DND-41 (cell line): ENCODE data around the gene NIPAL3.

Experiments
- ATAC-seq: fragments of 200-7000 bp; cut with Tn5 transposase; 3 replicates; pipeline ENCODE4 v1.9.1; 2021; ENCODE audit warnings: low read depth; ENCODE audit not compliant: insufficient read depth
- DNase-seq: peaks from one replicate; pipeline ENCODE4 v3.0.0-alpha.2; 2020
- H2AFZ ChIP-seq: 2 replicates; pipeline ENCODE4 v1.6.0; 2012; ENCODE audit warnings: low read depth, low read length
- H3K27ac ChIP-seq: 2 replicates; pipeline ENCODE4 v1.5.1; 2012; ENCODE audit warnings: low read length, inconsistent platforms
- H3K27me3 ChIP-seq: fragments of 200-600 bp; sonication (generic); 2 replicates; pipeline ENCODE4 v1.6.0; 2012; ENCODE audit warnings: low read length, mild to moderate bottlenecking, inconsistent platforms; ENCODE audit not compliant: insufficient read depth, poor library complexity
- H3K36me3 ChIP-seq: 2 replicates; pipeline ENCODE4 v1.5.1; 2012; ENCODE audit warnings: low read length, inconsistent platforms; ENCODE audit not compliant: insufficient read depth
- H3K4me1 ChIP-seq: 2 replicates; pipeline ENCODE4 v1.5.1; 2012; ENCODE audit warnings: mild to moderate bottlenecking, low read length; ENCODE audit not compliant: insufficient read depth
- H3K4me2 ChIP-seq: 2 replicates; pipeline ENCODE4 v1.6.0; 2012; ENCODE audit warnings: mild to moderate bottlenecking, moderate library complexity, low read length, inconsistent platforms; ENCODE audit not compliant: insufficient read depth
- H3K4me3 ChIP-seq, 2 experiments: fragments of 200-600 bp in 1 of 2; shearing (Covaris generic) in 1 of 2; 2 replicates each; pipeline ENCODE4 v1.5.1; 2012 to 2016; ENCODE audit warnings: inconsistent platforms in 2 of 2, low read length in 2 of 2, mild to moderate bottlenecking in 2 of 2, low read depth in 1 of 2, moderate library complexity in 1 of 2
- H3K79me2 ChIP-seq: 2 replicates; pipeline ENCODE4 v1.6.0; 2012; ENCODE audit warnings: low read length, inconsistent platforms; ENCODE audit not compliant: insufficient read depth
- H3K9ac ChIP-seq: 2 replicates; pipeline ENCODE4 v1.6.0; 2012; ENCODE audit warnings: low read depth, mild to moderate bottlenecking, inconsistent platforms, low read length, moderate library complexity
- H3K9me3 ChIP-seq: 2 replicates; pipeline ENCODE4 v1.5.1; 2012; ENCODE audit warnings: low read length, moderate library complexity, mild to moderate bottlenecking, inconsistent platforms; ENCODE audit not compliant: insufficient read depth, severe bottlenecking
- H4K20me1 ChIP-seq: 2 replicates; pipeline ENCODE4 v1.6.0; 2012; ENCODE audit warnings: low read length; ENCODE audit not compliant: insufficient read depth
- CTCF ChIP-seq: IDR thresholded peaks from 2 replicates; pipeline ENCODE4 v1.5.1; 2012; ENCODE audit warnings: borderline replicate concordance, low read length, moderate library complexity, mild to moderate bottlenecking; ENCODE audit not compliant: poor library complexity, severe bottlenecking; ENCODE audit errors: extremely low read depth
- EZH2 ChIP-seq: IDR thresholded peaks from 3 replicates; pipeline ENCODE4 v1.6.1; 2012; ENCODE audit warnings: borderline replicate concordance, low read depth, mild to moderate bottlenecking, moderate library complexity, low read length, inconsistent platforms; ENCODE audit not compliant: severe bottlenecking

The NIPAL3 gene

GRCh38 chr1:24477309-24477708 lies 61.7 kb downstream of the NIPAL3 start:
- H4K20me1 ChIP-seq, result no peaks in the 10 kb centered on the region
- peaks cover 19% of the 10 kb centered on the region for H3K4me1 ChIP-seq
- no peaks in the 10 kb centered on the region for H3K27me3 ChIP-seq
- H3K27ac ChIP-seq, result no peak overlapping the region
- no peaks in the 10 kb centered on the region for H3K79me2 ChIP-seq
- no peak overlapping the region for H2AFZ ChIP-seq
- no peak for TF ChIP-seq CTCF
- no peak for TF ChIP-seq EZH2
- no peaks in the 10 kb centered on the region; the same call in 1 of the 2 replicates for H3K36me3 ChIP-seq
- ATAC-seq, result no peak
- H3K4me2 ChIP-seq, result no peak overlapping the region
- no peak overlapping the region for H3K9ac ChIP-seq
- no peak overlapping the region for H3K4me3 ChIP-seq
- DNase-seq, result no peak
- no peaks in the 10 kb centered on the region for H3K9me3 ChIP-seq

- peak; percentile 84 for DNase-seq
- TF ChIP-seq CTCF, result no peak
- no peak for TF ChIP-seq EZH2
- H3K4me1 ChIP-seq, result peaks cover 35% of the 10 kb centered on the region
- H3K27me3 ChIP-seq, result no peaks in the 10 kb centered on the region
- no peaks in the 10 kb centered on the region for H3K9me3 ChIP-seq
- no peak overlapping the region for H3K4me3 ChIP-seq
- H2AFZ ChIP-seq, result peak overlapping the region; percentile 67
- H3K36me3 ChIP-seq, result no peaks in the 10 kb centered on the region; the same call in 1 of the 2 replicates
- no peaks in the 10 kb centered on the region for H3K79me2 ChIP-seq
- peak overlapping the region; percentile 28 for H3K4me2 ChIP-seq
- H3K27ac ChIP-seq, result peak overlapping the region; percentile 63
- no peaks in the 10 kb centered on the region for H4K20me1 ChIP-seq
- peak; percentile 98 for ATAC-seq
- H3K9ac ChIP-seq, result peak overlapping the region; percentile 32; the same call in 1 of the 2 replicates
These were observed 65.5 kb downstream of the NIPAL3 start for GRCh38 chr1:24481101-24481500.

- no peaks in the 10 kb centered on the region for H3K27me3 ChIP-seq
- TF ChIP-seq CTCF (no peak), EZH2 (no peak)
- H3K79me2 ChIP-seq, result no peaks in the 10 kb centered on the region
- DNase-seq (peak; percentile 49), ATAC-seq (peak; percentile 43)
- H3K9ac ChIP-seq, result peak overlapping the region; percentile 32; the same call in 1 of the 2 replicates
- H4K20me1 ChIP-seq, result no peaks in the 10 kb centered on the region
- H3K27ac ChIP-seq, result peak overlapping the region; percentile 63
- no peaks in the 10 kb centered on the region for H3K9me3 ChIP-seq
- peaks cover 44% of the 10 kb centered on the region for H3K4me1 ChIP-seq
- H3K4me2 ChIP-seq, result peak overlapping the region; percentile 28; the same call in 1 of the 2 replicates
- H2AFZ ChIP-seq, result peak overlapping the region; percentile 67
- H3K4me3 ChIP-seq, result peak overlapping the region in 1 of 2 experiments; percentile 30; a peak in 1 of 4 replicates
- H3K36me3 ChIP-seq, result no peaks in the 10 kb centered on the region; the same call in 1 of the 2 replicates
These were observed 66.4 kb downstream of the NIPAL3 start for GRCh38 chr1:24481843-24482610.
